H1 (cell line): ENCODE measurements around the gene DENND6B.

Source experiments
- CHD2 ChIP-seq: IDR thresholded peaks from 2 replicates; pipeline ENCODE4 v1.6.1; 2012; ENCODE audit warnings: low read length, improper control_type of control experiment
- CTCF ChIP-seq, 3 experiments: IDR thresholded peaks; 1 replicate in 2 of 3; 2 replicates in 1 of 3; pipeline versions ENCODE4 v1.5.1 to v1.6.1; 2011; ENCODE audit warnings: low read length in 3 of 3, mild to moderate bottlenecking in 3 of 3, inconsistent platforms in 2 of 3, low read depth in 1 of 3, moderate library complexity in 1 of 3; ENCODE audit not compliant: insufficient read depth in 1 of 3; ENCODE audit errors: control extremely low read depth in 1 of 3
- KDM4A ChIP-seq: IDR thresholded peaks from one replicate; pipeline ENCODE4 v1.7.1; 2012; ENCODE audit warnings: low read depth, mild to moderate bottlenecking, moderate library complexity, low read length, inconsistent platforms; ENCODE audit not compliant: severe bottlenecking
- MAX ChIP-seq: IDR thresholded peaks from 2 replicates; pipeline ENCODE4 v1.6.1; 2012; ENCODE audit warnings: inconsistent platforms
- POLR2A ChIP-seq, 2 experiments: IDR thresholded peaks; 1 replicate in 1 of 2; 2 replicates in 1 of 2; pipeline ENCODE4 v1.6.1; 2011; ENCODE audit warnings: low read depth in 2 of 2, low read length in 2 of 2, mild to moderate bottlenecking in 2 of 2; ENCODE audit errors: control extremely low read depth in 1 of 2
- RAD21 ChIP-seq, 2 experiments: IDR thresholded peaks in 1 of 2; conservative IDR thresholded peaks in 1 of 2; 2 replicates each; pipeline ENCODE4 v1.6.1; 2011; ENCODE audit warnings: low read depth in 2 of 2, low read length in 2 of 2, improper control_type of control experiment in 1 of 2, inconsistent platforms in 1 of 2, mild to moderate bottlenecking in 1 of 2, moderate library complexity in 1 of 2
- SIN3A ChIP-seq, 2 experiments: IDR thresholded peaks in 1 of 2; conservative IDR thresholded peaks in 1 of 2; 2 replicates each; pipeline ENCODE4 v1.6.1; 2011 to 2012; ENCODE audit warnings: low read length in 2 of 2, improper control_type of control experiment in 1 of 2, low read depth in 1 of 2, mild to moderate bottlenecking in 1 of 2
- YY1 ChIP-seq: IDR thresholded peaks from 2 replicates; pipeline ENCODE4 v1.6.1; 2011; ENCODE audit warnings: low read depth, mild to moderate bottlenecking, low read length

- no peak for TF ChIP-seq KDM4A
- TF ChIP-seq RAD21 (IDR thresholded peaks at IDR 0.05 in 1 of 2, conservative IDR thresholded peaks at IDR 0.05 in 1 of 2; ENCODE audit: low read depth in 2 of 2, low read length in 2 of 2): no peak
- TF ChIP-seq YY1: no peak
- TF ChIP-seq MAX: no peak
- no peak for TF ChIP-seq POLR2A (IDR thresholded peaks at IDR 0.05; ENCODE audit: control extremely low read depth in 1 of 2, low read depth in 2 of 2, low read length in 2 of 2)
- peak in 1 of 3 experiments; percentile 9; a peak in 1 of 4 replicates for TF ChIP-seq CTCF (IDR thresholded peaks at IDR 0.05; ENCODE audit: control extremely low read depth in 1 of 3, insufficient read depth in 1 of 3, low read depth in 1 of 3, low read length in 3 of 3)
- peak in 1 of 2 experiments; percentile 59; a peak in 1 of 4 replicates for TF ChIP-seq SIN3A (conservative IDR thresholded peaks at IDR 0.05 in 1 of 2, IDR thresholded peaks at IDR 0.05 in 1 of 2; ENCODE audit: low read depth in 1 of 2, low read length in 2 of 2)
- no peak for TF ChIP-seq CHD2
Observed at GRCh38 chr22:50271519-50271970, 55.3 kb downstream of the DENND6B start.
